Stomach (tissue), 4 donors: ENCODE measurements around the gene LRRC9.

ENCODE experiments used
- POLR2A ChIP-seq, 4 donors: fragments of 450-650 bp; IDR thresholded peaks; one replicate each; pipeline ENCODE4 v1.6.1; 2016; ENCODE audit warnings: antibody characterized with exemption in 4 of 4, control low read depth in 2 of 4, mild to moderate bottlenecking in 1 of 4, moderate library complexity in 1 of 4
- TF ChIP-seq, protein P1 (sequence below), 7 experiments: fragments of 450-650 bp in 4 of 7; fragments of 200-600 bp in 3 of 7; sonication (generic) in 3 of 7; IDR thresholded peaks; one replicate each; pipeline ENCODE4 v1.5.1; 2016 to 2019; ENCODE audit warnings: antibody characterized with exemption in 7 of 7, control low read depth in 2 of 7, mild to moderate bottlenecking in 1 of 7

DNA sequence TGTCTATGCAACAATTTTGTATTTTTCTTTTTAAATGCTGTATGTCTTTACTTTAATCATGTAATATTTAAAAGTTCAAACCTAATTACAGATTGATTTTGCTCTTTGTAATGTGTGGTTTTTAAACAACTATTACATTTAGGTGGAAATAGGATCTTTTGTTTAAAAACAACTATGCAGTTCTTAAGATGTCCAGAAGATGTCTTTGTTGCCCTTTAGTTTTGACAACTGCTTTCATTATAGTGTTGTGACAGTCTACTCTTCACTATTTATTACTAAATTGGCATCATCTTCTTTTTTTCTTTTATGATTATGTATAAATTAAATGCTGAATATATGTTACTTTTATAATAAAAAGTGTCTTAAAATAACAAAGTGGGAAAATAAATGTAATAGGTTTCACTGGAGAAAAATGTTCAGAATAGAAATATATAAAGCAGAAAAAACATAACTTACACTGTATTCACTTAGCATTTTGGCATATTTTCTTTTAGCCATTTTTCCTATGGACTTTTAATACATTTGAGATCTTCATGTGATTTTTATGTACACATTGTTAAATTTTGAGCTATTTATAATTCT lies 144.6 kb downstream of the LRRC9 start:
- no peak for TF ChIP-seq POLR2A (IDR thresholded peaks at IDR 0.05)
- TF ChIP-seq, protein P1, sequence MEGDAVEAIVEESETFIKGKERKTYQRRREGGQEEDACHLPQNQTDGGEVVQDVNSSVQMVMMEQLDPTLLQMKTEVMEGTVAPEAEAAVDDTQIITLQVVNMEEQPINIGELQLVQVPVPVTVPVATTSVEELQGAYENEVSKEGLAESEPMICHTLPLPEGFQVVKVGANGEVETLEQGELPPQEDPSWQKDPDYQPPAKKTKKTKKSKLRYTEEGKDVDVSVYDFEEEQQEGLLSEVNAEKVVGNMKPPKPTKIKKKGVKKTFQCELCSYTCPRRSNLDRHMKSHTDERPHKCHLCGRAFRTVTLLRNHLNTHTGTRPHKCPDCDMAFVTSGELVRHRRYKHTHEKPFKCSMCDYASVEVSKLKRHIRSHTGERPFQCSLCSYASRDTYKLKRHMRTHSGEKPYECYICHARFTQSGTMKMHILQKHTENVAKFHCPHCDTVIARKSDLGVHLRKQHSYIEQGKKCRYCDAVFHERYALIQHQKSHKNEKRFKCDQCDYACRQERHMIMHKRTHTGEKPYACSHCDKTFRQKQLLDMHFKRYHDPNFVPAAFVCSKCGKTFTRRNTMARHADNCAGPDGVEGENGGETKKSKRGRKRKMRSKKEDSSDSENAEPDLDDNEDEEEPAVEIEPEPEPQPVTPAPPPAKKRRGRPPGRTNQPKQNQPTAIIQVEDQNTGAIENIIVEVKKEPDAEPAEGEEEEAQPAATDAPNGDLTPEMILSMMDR (IDR thresholded peaks at IDR 0.05): peak in 5 of 7 experiments; percentile 22 to 41 (median 32)
